Measurements from ENCODE around the gene BMP3. TPM values are rescaled to one million over a fixed set of nuclear protein-coding genes. Genes with fewer than 3 reads are reported as not detected.

The BMP3 gene, protein sequence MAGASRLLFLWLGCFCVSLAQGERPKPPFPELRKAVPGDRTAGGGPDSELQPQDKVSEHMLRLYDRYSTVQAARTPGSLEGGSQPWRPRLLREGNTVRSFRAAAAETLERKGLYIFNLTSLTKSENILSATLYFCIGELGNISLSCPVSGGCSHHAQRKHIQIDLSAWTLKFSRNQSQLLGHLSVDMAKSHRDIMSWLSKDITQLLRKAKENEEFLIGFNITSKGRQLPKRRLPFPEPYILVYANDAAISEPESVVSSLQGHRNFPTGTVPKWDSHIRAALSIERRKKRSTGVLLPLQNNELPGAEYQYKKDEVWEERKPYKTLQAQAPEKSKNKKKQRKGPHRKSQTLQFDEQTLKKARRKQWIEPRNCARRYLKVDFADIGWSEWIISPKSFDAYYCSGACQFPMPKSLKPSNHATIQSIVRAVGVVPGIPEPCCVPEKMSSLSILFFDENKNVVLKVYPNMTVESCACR
- total RNA-seq: not detected in 2 replicates

DNA sequence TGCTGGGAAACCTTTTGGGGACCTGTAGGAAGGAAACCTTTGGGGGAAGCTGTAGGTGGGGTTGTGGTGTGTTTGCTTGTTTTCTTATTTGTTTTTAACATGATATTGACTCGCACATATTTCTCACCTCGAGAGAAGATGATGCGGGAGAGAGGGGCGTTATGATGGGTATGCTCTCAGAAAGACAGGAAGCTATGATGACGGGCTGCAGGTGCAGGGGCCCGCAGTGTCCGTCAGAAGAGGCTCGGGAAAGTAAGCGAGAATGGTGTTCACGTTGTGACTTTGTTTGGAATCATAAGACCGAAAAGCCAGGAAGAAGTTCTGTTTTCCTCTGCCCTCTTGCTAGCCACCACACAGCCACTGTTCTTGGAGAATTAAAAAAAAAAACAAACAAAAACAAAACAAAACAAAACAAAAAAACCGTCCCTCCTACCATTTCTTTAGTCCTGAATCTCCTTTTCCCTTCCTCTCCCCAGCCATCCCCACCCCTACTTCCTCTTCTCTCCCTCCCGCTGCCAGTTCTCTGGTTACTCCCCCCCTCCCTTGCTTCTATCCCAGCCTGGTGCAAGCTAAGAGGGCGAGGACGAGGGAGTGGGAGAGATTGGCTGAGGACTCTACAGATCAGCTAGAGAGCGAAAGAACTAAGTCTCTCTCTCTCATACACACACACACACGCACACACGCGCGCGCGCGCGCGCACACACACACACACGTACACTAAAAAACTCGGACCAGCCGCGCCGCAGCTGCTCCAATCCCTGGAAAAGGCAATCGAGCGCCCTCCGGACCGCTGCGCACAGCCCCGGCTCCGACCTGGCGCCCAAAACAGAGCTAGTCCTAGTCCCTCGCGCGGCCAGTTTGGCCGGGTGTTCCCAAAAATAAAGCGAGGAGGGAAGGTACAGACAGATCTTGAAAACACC, at the start of gene BMP3:
TSS of gene BMP3 (plus strand) at position 648 of the 920 bp plus-strand sequence. CDS start 577 bp downstream, outside the sequence.

Other genes with a start within 250 kb of the BMP3 start
- under 0.01 TPM in 1 of 2 replicates, not detected in the other for gene PRKG2, start 184.5 kb downstream of the BMP3 start, total RNA-seq